ENCODE data around the gene TGFBI.

The TGFBI gene

GRCh38 chr5:136051486-136052220 lies 22.9 kb downstream of the TGFBI start:
- no peak for DNase-seq

- DNase-seq: no peak
Measured at GRCh38 chr5:136052692-136053335, 24.0 kb downstream of the TGFBI start.

GRCh38 chr5:136053336-136054141 lies 24.8 kb downstream of the TGFBI start:
- DNase-seq: no peak

GRCh38 chr5:136054142-136055019 lies 25.6 kb downstream of the TGFBI start:
- no peak for DNase-seq

- no peak for DNase-seq
Measured at GRCh38 chr5:136055612-136056309, 27.0 kb downstream of the TGFBI start.

GRCh38 chr5:136056336-136056735 lies 27.5 kb downstream of the TGFBI start:
- no peak for DNase-seq

- no peak for DNase-seq
Measured at GRCh38 chr5:136056771-136057335, 28.1 kb downstream of the TGFBI start.

GRCh38 chr5:136057401-136058038 lies 28.7 kb downstream of the TGFBI start:
- no peak for DNase-seq

- no peak for DNase-seq
Measured at GRCh38 chr5:136058039-136058971, 29.5 kb downstream of the TGFBI start.

- no peak for DNase-seq
Measured at GRCh38 chr5:136058972-136059354, 30.2 kb downstream of the TGFBI start.

GRCh38 chr5:136060963-136061362 lies 32.2 kb downstream of the TGFBI start:
- no peak for DNase-seq

GRCh38 chr5:136061630-136062365 lies 33.0 kb downstream of the TGFBI start:
- DNase-seq: no peak

GRCh38 chr5:136062366-136063274 lies 33.8 kb downstream of the TGFBI start:
- no peak for DNase-seq

GRCh38 chr5:136063778-136064465 lies 35.1 kb downstream of the TGFBI start:
- no peak for DNase-seq

GRCh38 chr5:136064510-136064909 lies 35.7 kb downstream of the TGFBI start:
- DNase-seq: no peak

GRCh38 chr5:136065588-136065987 lies 36.8 kb downstream of the TGFBI start:
- no peak for DNase-seq

- no peak for DNase-seq
Measured at GRCh38 chr5:136066661-136067271, 38.0 kb downstream of the TGFBI start.

All from stimulated activated CD4-positive, alpha-beta T cell treated with anti-CD3 and anti-CD28 coated beads, Interleukin-4, amount 100 ng/mL, for 1 hour (primary cell).